Body of pancreas (tissue), 4 donors: Measurements from ENCODE around the gene PDE1C.

Source experiments
- CTCF ChIP-seq, 7 experiments: fragments of 450-650 bp in 4 of 7; fragments of 200-600 bp in 3 of 7; sonication (generic) in 3 of 7; IDR thresholded peaks; one replicate each; pipeline ENCODE4 v1.5.1; 2016 to 2019; ENCODE audit warnings: antibody characterized with exemption in 7 of 7
- POLR2A ChIP-seq, 3 donors: fragments of 450-650 bp; IDR thresholded peaks; one replicate each; pipeline ENCODE4 v1.6.1; 2016; ENCODE audit warnings: antibody characterized with exemption in 3 of 3, mild to moderate bottlenecking in 2 of 3

- TF ChIP-seq POLR2A (IDR thresholded peaks at IDR 0.05) (no peak), CTCF (IDR thresholded peaks at IDR 0.05) (no peak)
These were observed 220.1 kb downstream of the PDE1C start for GRCh38 chr7:31850066-31850465.
